SHP77 treated with DMSO at 0.1 percent for 48 hours (cell line): Measurements from ENCODE around the gene MS4A6A.
"Not testable (repeated sequence)": the region's sequence is repeated elsewhere in the genome, so short reads cannot be mapped to it uniquely, and the experiment has no call there.

ENCODE experiments used
- DNase-seq: peaks from one replicate; lab custom pipeline; 2025; lab: John Stamatoyannopoulos, UW

The MS4A6A gene

GRCh38 chr11:60182541-60183330 is at the start of gene MS4A6A:
Gene MS4A6A, minus strand, starts transcription at chr11:60183083. Its CDS starts 1,356 bp downstream, at chr11:60181727.
- DNase-seq = no peak

GRCh38 chr11:60230681-60231080 is 47.8 kb upstream of the MS4A6A start:
- no peak for DNase-seq

- no peak for DNase-seq
Measured at GRCh38 chr11:60222141-60222540, 39.3 kb upstream of the MS4A6A start.

GRCh38 chr11:60221692-60222091 is 38.8 kb upstream of the MS4A6A start:
- DNase-seq = no peak

- no peak for DNase-seq
Measured at GRCh38 chr11:60221181-60221580, 38.3 kb upstream of the MS4A6A start.

- DNase-seq = no peak
Measured at GRCh38 chr11:60214386-60214785, 31.5 kb upstream of the MS4A6A start.

GRCh38 chr11:60211206-60211605 is 28.3 kb upstream of the MS4A6A start:
- no peak for DNase-seq

- no peak for DNase-seq
Measured at GRCh38 chr11:60209977-60210376, 27.1 kb upstream of the MS4A6A start.

GRCh38 chr11:60208951-60209350 is 26.1 kb upstream of the MS4A6A start:
- DNase-seq = no peak

- DNase-seq = no peak
Measured at GRCh38 chr11:60208146-60208895, 25.4 kb upstream of the MS4A6A start.

GRCh38 chr11:60206616-60207015 is 23.7 kb upstream of the MS4A6A start:
- DNase-seq = no peak

- DNase-seq = no peak
Measured at GRCh38 chr11:60204922-60205321, 22.0 kb upstream of the MS4A6A start.

- DNase-seq = not testable (repeated sequence)
Measured at GRCh38 chr11:60201334-60201733, 18.5 kb upstream of the MS4A6A start.

GRCh38 chr11:60197442-60197841 is 14.6 kb upstream of the MS4A6A start:
- DNase-seq = no peak

- DNase-seq = no peak
Measured at GRCh38 chr11:60195923-60196368, 13.1 kb upstream of the MS4A6A start.

GRCh38 chr11:60194511-60194910 is 11.6 kb upstream of the MS4A6A start:
- no peak for DNase-seq

GRCh38 chr11:60193687-60194433 is 11.0 kb upstream of the MS4A6A start:
- DNase-seq = no peak

- DNase-seq = not testable (repeated sequence)
Measured at GRCh38 chr11:60192564-60192963, 9.7 kb upstream of the MS4A6A start.

GRCh38 chr11:60188481-60188880 is 5.6 kb upstream of the MS4A6A start:
- DNase-seq = not testable (repeated sequence)

- DNase-seq = not testable (repeated sequence)
Measured at GRCh38 chr11:60186128-60186527, 3.2 kb upstream of the MS4A6A start.

GRCh38 chr11:60185512-60185827 is 2.6 kb upstream of the MS4A6A start:
- not testable (repeated sequence) for DNase-seq

GRCh38 chr11:60184824-60185511 is 2.1 kb upstream of the MS4A6A start:
- no peak for DNase-seq
